Neural progenitor cell (in vitro differentiated cells): ENCODE results near the gene DCLK2.

Experiments used
- CTCF ChIP-seq: fragments of 200-600 bp; sonication (generic); IDR thresholded peaks from 2 replicates; pipeline ENCODE4 v1.5.1; 2017; ENCODE audit warnings: antibody characterized with exemption, mild to moderate bottlenecking
- EZH2 ChIP-seq: fragments of 200-600 bp; sonication (generic); IDR thresholded peaks from 2 replicates; pipeline ENCODE4 v1.6.1; 2017; ENCODE audit warnings: antibody characterized with exemption, mild to moderate bottlenecking, moderate library complexity

- TF ChIP-seq CTCF, result no peak
- TF ChIP-seq EZH2, result no peak
Observed at GRCh38 chr4:150235808-150236271, 157.6 kb downstream of the DCLK2 start.
